ENCODE measurements around the gene PPP6R3. TPM values are rescaled to one million over a fixed set of nuclear protein-coding genes. Genes with fewer than 3 reads are reported as not detected.

Gene PPP6R3
- total and polyA plus RNA-seq, 2 of the 13 experiments (the other 11 are each of a cell fraction or from before 2014, with no cell fraction given), result 41.2 to 83.4 TPM

DNA sequence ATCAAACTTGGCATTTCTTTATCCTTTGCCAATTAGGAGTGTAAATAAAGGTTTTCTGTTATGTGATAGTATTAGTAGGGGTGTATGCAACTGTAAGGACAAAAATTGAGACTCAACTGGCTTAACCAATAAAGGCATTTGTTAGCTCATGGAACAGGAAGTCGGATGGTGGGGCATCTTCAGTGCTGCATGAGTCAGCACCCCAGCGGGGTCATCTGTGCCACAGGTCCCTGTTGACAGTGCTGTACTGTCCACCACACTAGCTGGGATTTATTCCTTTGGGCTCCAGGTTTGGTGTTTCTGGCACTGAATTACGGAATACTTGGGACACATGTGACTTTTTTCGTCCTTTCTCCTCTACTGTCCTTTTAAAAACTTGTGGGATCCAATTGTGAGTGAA lies 86.0 kb downstream of the PPP6R3 start (continued):
- TF ChIP-seq RARA (CRISPR knock-in tag; IDR thresholded peaks at IDR 0.05) (0 out of 2 replicates have a peak, but pooled peaks have one; percentile 22), KMT2B (CRISPR knock-in tag; IDR thresholded peaks at IDR 0.05) (no peak), ZNF790 (CRISPR knock-in tag; IDR thresholded peaks at IDR 0.05; ENCODE audit: borderline replicate concordance) (no peak)
- TF ChIP-seq, protein P1, sequence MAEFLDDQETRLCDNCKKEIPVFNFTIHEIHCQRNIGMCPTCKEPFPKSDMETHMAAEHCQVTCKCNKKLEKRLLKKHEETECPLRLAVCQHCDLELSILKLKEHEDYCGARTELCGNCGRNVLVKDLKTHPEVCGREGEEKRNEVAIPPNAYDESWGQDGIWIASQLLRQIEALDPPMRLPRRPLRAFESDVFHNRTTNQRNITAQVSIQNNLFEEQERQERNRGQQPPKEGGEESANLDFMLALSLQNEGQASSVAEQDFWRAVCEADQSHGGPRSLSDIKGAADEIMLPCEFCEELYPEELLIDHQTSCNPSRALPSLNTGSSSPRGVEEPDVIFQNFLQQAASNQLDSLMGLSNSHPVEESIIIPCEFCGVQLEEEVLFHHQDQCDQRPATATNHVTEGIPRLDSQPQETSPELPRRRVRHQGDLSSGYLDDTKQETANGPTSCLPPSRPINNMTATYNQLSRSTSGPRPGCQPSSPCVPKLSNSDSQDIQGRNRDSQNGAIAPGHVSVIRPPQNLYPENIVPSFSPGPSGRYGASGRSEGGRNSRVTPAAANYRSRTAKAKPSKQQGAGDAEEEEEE (CRISPR knock-in tag; IDR thresholded peaks at IDR 0.05; ENCODE audit: borderline replicate concordance), result no peak

DNA sequence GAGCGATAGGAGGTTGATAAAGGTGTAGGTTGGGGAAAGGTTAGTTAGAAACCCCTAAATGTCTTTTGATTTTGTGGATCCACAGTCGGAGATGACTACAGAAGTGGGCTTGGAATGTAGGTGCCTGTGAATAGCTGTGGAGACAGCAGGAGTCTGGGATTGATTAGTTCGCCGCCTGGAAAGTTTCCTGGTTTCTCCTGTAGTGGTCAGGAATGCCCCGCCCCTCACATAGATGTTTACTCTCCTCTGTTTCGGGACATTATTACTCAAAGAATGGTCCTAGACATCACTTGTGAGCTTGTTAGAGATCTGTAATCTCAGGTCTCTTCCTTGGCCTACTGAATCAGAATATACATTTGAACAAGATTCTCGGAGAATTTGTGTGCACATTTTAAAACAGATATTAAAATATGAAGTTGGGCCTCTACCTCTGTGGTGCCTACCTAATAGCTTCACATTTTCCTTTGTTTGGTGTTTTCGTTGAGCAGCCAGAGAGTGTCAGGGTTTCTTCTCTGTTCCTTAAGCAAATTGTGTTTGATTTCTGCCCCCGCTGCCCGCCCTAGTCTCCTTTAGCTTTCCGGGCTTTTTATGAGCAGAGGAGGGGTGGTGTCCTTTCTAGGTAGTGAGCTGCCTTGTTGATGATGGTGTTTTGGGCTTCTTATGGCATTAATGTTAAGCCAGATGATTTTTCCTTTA lies 89.4 kb downstream of the PPP6R3 start:
- ATAC-seq, result no peak

More for the DNA sequence above, 89.4 kb downstream of the PPP6R3 start:
- Histone ChIP-seq H3K36me3 (replicated peaks in 1 of 2; ENCODE audit: control insufficient read depth in 1 of 2, insufficient read depth in 2 of 2, low read length in 2 of 2) (peaks cover 29 to 81% of the 10 kb centered on the region in 2 experiments), H3K9ac (ENCODE audit: insufficient read depth, low read depth, low read length) (no peak overlapping the region), H3K9me3 (ENCODE audit: low read length) (no peaks in the 10 kb centered on the region), H3K4me2 (ENCODE audit: low read depth, low read length) (no peak overlapping the region), H3K27ac (ENCODE audit: extremely low read length, insufficient read depth, low read length) (no peak overlapping the region), H3K27me3 (ENCODE audit: control insufficient read depth in 1 of 2, insufficient read depth in 2 of 2, low read length in 2 of 2) (no peaks in the 10 kb centered on the region), H4K20me1 (ENCODE audit: insufficient read depth, low read length) (peaks cover 4% of the 10 kb centered on the region; the same call in 1 of the 2 replicates), H3K4me3 (replicated peaks in 1 of 3; ENCODE audit: insufficient read depth in 1 of 3, low read depth in 2 of 3, low read length in 3 of 3) (no peak overlapping the region), H3K79me2 (ENCODE audit: insufficient read depth, low read length) (peaks cover 11% of the 10 kb centered on the region), H2AFZ (ENCODE audit: low read length) (no peak overlapping the region), H3K4me1 (ENCODE audit: insufficient read depth, low read length) (peaks cover 9% of the 10 kb centered on the region)
- CTCF ChIA-PET (ENCODE audit: low intra/inter-chr PET ratio, low total read pairs), result no interaction called here
- FAIRE-seq (no peak), DNase-seq (ENCODE audit: low spot score) (no peak)
- 98% methylated on average over 11 of the region's 11 CpGs for WGBS (ENCODE audit: low lambda C conversion rate)
- in situ Hi-C loops (cut with HindIII; ENCODE audit: extremely low pct_ligation_motif_present, low pct_unique_long_range_greater_than_20kb), result no loop called here
- intact Hi-C loops (cut with micrococcal nuclease; ENCODE audit: unreplicated experiment), result loop anchor here (5.0 kb wide), 1 partner anchor 143 kb away; no protein-coding TSS in a partner anchor
- POLR2A ChIA-PET, result no interaction called here
- TF ChIP-seq POLR2AphosphoS2 (IDR thresholded peaks at IDR 0.05; ENCODE audit: low read depth, low read length), result no peak
- BruUV-seq (replicated peaks), result no TSS peak
